Measurements from ENCODE around the gene TGFA. TPM values are rescaled to one million over a fixed set of nuclear protein-coding genes. Genes with fewer than 3 reads are reported as not detected.
A peak's percentile ranks its signal among the peaks of the same experiment; 100 is the strongest.

Gene TGFA
- total and polyA plus RNA-seq, 3 experiments from 2014 or later: 0.35 to 3.0 (median 0.42) TPM

GRCh38 chr2:70461981-70462876 is 91.4 kb downstream of the TGFA start:
- peaks cover 0 to 6% of the 10 kb centered on the region in 2 donors for H3K27me3 Mint-ChIP-seq
- no peaks in the 10 kb centered on the region for H3K36me3 Mint-ChIP-seq
- H3K4me1 Mint-ChIP-seq: no peaks in the 10 kb centered on the region
- Histone ChIP-seq H3K9me3 (ENCODE audit: low read length) (no peaks in the 10 kb centered on the region), H3K36me3 (ENCODE audit: insufficient read depth, low read length) (no peaks in the 10 kb centered on the region), H3K27ac (ENCODE audit: low read depth, low read length) (no peak overlapping the region), H3K27me3 (ENCODE audit: insufficient read depth, low read length, poor library complexity, severe bottlenecking) (no peaks in the 10 kb centered on the region), H3K4me3 (ENCODE audit: low read length) (no peak overlapping the region), H3K4me1 (ENCODE audit: insufficient read depth, low read length) (no peaks in the 10 kb centered on the region)
- peak overlapping the region in 2 of 8 donors; percentile 70 to 75 for H3K27ac Mint-ChIP-seq
- POLR2A ChIA-PET: no interaction called here
- H3K9me3 Mint-ChIP-seq: no peaks in the 10 kb centered on the region
- no peak overlapping the region for H3K4me3 Mint-ChIP-seq
- no peak for DNase-seq
- CTCF ChIA-PET: no interaction called here

DNA sequence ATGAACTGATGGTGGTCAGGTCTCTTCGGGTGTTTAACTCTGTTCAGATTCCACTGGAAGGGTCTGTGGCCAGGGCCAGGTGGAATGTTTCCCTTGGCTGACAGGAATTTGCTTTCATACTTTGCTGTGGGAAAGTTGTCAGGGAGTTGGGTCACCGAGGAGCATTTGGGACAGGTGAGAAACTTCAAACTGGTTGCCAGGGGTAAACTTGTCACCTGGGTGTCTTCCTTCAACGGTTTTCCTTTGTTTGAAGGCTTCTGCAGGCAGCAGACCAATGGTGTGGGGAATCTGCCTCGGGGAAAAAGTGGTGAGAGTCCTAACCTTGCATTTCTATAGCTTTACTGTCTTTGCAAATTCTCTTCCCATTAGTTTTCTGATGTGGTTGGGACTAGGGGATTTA is 92.2 kb downstream of the TGFA start:
- Mint-ChIP-seq H3K27ac (no peak overlapping the region), H3K4me1 (no peaks in the 10 kb centered on the region), H3K9me3 (no peaks in the 10 kb centered on the region), H3K27me3 (peaks cover 0 to 6% of the 10 kb centered on the region in 2 donors), H3K4me3 (no peak overlapping the region), H3K36me3 (no peaks in the 10 kb centered on the region)
- Histone ChIP-seq H3K4me1 (ENCODE audit: insufficient read depth, low read length) (no peaks in the 10 kb centered on the region), H3K36me3 (ENCODE audit: insufficient read depth, low read length) (no peaks in the 10 kb centered on the region), H3K27me3 (ENCODE audit: insufficient read depth, low read length, poor library complexity, severe bottlenecking) (no peaks in the 10 kb centered on the region), H3K9me3 (ENCODE audit: low read length) (no peaks in the 10 kb centered on the region), H3K27ac (ENCODE audit: low read depth, low read length) (no peak overlapping the region), H3K4me3 (ENCODE audit: low read length) (no peak overlapping the region)
- DNase-seq: no peak
- ChIA-PET POLR2A (no interaction called here), CTCF (no interaction called here)

DNA sequence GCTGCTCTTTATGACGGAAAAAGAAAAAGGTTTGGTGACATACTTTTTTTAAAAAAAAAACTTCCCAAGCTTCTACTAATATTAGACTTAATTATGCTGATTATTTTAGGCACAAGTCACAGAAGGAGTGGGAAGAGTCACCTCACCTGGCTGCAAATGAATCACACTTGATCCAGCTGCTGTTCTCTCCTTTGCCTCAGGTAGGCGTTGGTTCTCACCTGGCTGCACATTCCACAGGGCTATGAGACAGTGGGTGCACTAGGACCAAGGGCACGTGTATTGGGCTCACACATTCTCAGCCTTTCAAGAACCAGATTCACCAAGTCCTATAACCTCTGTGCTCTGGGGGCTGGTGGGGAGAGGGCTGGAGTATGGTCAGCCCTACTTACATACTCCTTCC is 93.3 kb downstream of the TGFA start:
- Mint-ChIP-seq H3K4me3 (no peak overlapping the region), H3K27ac (no peak overlapping the region), H3K9me3 (no peaks in the 10 kb centered on the region), H3K27me3 (peaks cover 0 to 6% of the 10 kb centered on the region in 2 donors), H3K36me3 (no peaks in the 10 kb centered on the region), H3K4me1 (no peaks in the 10 kb centered on the region)
- DNase-seq: no peak
- H3K36me3 ChIP-seq (ENCODE audit: insufficient read depth, low read length): no peaks in the 10 kb centered on the region
- ChIA-PET POLR2A (no interaction called here), CTCF (interaction anchor here (0.7 to 1.2 kb wide), 2 partner anchors 14 to 17 kb away, joined by 3 read pairs; no protein-coding TSS in a partner anchor)
- H3K27ac ChIP-seq (ENCODE audit: low read depth, low read length): no peak overlapping the region
- peaks cover 10% of the 10 kb centered on the region for H3K4me1 ChIP-seq (ENCODE audit: insufficient read depth, low read length)
- H3K9me3 ChIP-seq (ENCODE audit: low read length): no peaks in the 10 kb centered on the region
- no peaks in the 10 kb centered on the region for H3K27me3 ChIP-seq (ENCODE audit: insufficient read depth, low read length, poor library complexity, severe bottlenecking)
- no peak overlapping the region for H3K4me3 ChIP-seq (ENCODE audit: low read length)

- Histone ChIP-seq H3K4me1 (ENCODE audit: insufficient read depth, low read length) (peaks cover 10% of the 10 kb centered on the region), H3K9me3 (ENCODE audit: low read length) (no peaks in the 10 kb centered on the region), H3K27me3 (ENCODE audit: insufficient read depth, low read length, poor library complexity, severe bottlenecking) (no peaks in the 10 kb centered on the region), H3K27ac (ENCODE audit: low read depth, low read length) (no peak overlapping the region), H3K4me3 (ENCODE audit: low read length) (no peak overlapping the region), H3K36me3 (ENCODE audit: insufficient read depth, low read length) (no peaks in the 10 kb centered on the region)
- DNase-seq: no peak
- POLR2A ChIA-PET: no interaction called here
- CTCF ChIA-PET: no interaction called here
- Mint-ChIP-seq H3K9me3 (no peaks in the 10 kb centered on the region), H3K27ac (no peak overlapping the region), H3K27me3 (peaks cover 0 to 6% of the 10 kb centered on the region in 2 donors), H3K4me3 (no peak overlapping the region), H3K4me1 (no peaks in the 10 kb centered on the region), H3K36me3 (no peaks in the 10 kb centered on the region)
Measured at GRCh38 chr2:70458661-70459060, 95.0 kb downstream of the TGFA start.

GRCh38 chr2:70456585-70457495 is 96.8 kb downstream of the TGFA start:
- H3K4me1 Mint-ChIP-seq: no peaks in the 10 kb centered on the region
- no peaks in the 10 kb centered on the region for H3K9me3 ChIP-seq (ENCODE audit: low read length)
- peaks cover 10% of the 10 kb centered on the region for H3K4me1 ChIP-seq (ENCODE audit: insufficient read depth, low read length)
- peaks cover 0 to 2% (median 0%) of the 10 kb centered on the region in 3 donors for H3K36me3 Mint-ChIP-seq
- H3K27ac ChIP-seq (ENCODE audit: low read depth, low read length): no peak overlapping the region
- H3K4me3 Mint-ChIP-seq: no peak overlapping the region
- peaks cover 0 to 6% of the 10 kb centered on the region in 2 donors for H3K27me3 Mint-ChIP-seq
- no peaks in the 10 kb centered on the region for H3K36me3 ChIP-seq (ENCODE audit: insufficient read depth, low read length)
- peak overlapping the region in 1 of 8 donors; percentile 43 for H3K27ac Mint-ChIP-seq
- no peak for DNase-seq
- no peaks in the 10 kb centered on the region for H3K27me3 ChIP-seq (ENCODE audit: insufficient read depth, low read length, poor library complexity, severe bottlenecking)
- H3K9me3 Mint-ChIP-seq: no peaks in the 10 kb centered on the region
- ChIA-PET CTCF (interaction anchor here (1.3 to 1.5 kb wide), 2 partner anchors 25 to 160 kb away, joined by 3 read pairs; no protein-coding TSS in a partner anchor), POLR2A (no interaction called here)
- no peak overlapping the region for H3K4me3 ChIP-seq (ENCODE audit: low read length)

- no peak for DNase-seq
Measured at GRCh38 chr2:70454936-70455544, 98.6 kb downstream of the TGFA start.

GRCh38 chr2:70450641-70451250 is 102.9 kb downstream of the TGFA start:
- Mint-ChIP-seq H3K27me3 (no peaks in the 10 kb centered on the region), H3K4me3 (no peak overlapping the region), H3K27ac (peak overlapping the region in 2 of 8 donors; percentile 17 to 93), H3K36me3 (peaks cover 0 to 2% (median 0%) of the 10 kb centered on the region in 3 donors), H3K4me1 (no peaks in the 10 kb centered on the region), H3K9me3 (no peaks in the 10 kb centered on the region)
- no peak overlapping the region for H3K27ac ChIP-seq (ENCODE audit: low read depth, low read length)
- no peaks in the 10 kb centered on the region for H3K9me3 ChIP-seq (ENCODE audit: low read length)
- H3K27me3 ChIP-seq (ENCODE audit: insufficient read depth, low read length, poor library complexity, severe bottlenecking): no peaks in the 10 kb centered on the region
- no peak for DNase-seq
- CTCF ChIA-PET: no interaction called here
- POLR2A ChIA-PET: no interaction called here
- H3K4me3 ChIP-seq (ENCODE audit: low read length): no peak overlapping the region
- no peaks in the 10 kb centered on the region for H3K36me3 ChIP-seq (ENCODE audit: insufficient read depth, low read length)
- peaks cover 3% of the 10 kb centered on the region for H3K4me1 ChIP-seq (ENCODE audit: insufficient read depth, low read length)

More at GRCh38 chr2:70454936-70455544, 98.6 kb downstream of the TGFA start:
- Histone ChIP-seq H3K27me3 (ENCODE audit: insufficient read depth, low read length, poor library complexity, severe bottlenecking) (no peaks in the 10 kb centered on the region), H3K4me1 (ENCODE audit: insufficient read depth, low read length) (peaks cover 10% of the 10 kb centered on the region), H3K36me3 (ENCODE audit: insufficient read depth, low read length) (no peaks in the 10 kb centered on the region), H3K27ac (ENCODE audit: low read depth, low read length) (no peak overlapping the region), H3K9me3 (ENCODE audit: low read length) (no peaks in the 10 kb centered on the region), H3K4me3 (ENCODE audit: low read length) (no peak overlapping the region)
- CTCF ChIA-PET: no interaction called here
- H3K36me3 Mint-ChIP-seq: peaks cover 0 to 2% (median 0%) of the 10 kb centered on the region in 3 donors
- no peaks in the 10 kb centered on the region for H3K9me3 Mint-ChIP-seq
- H3K4me1 Mint-ChIP-seq: no peaks in the 10 kb centered on the region
- no peak overlapping the region for H3K27ac Mint-ChIP-seq
- POLR2A ChIA-PET: no interaction called here
- no peak overlapping the region for H3K4me3 Mint-ChIP-seq
- peaks cover 0 to 6% of the 10 kb centered on the region in 2 donors for H3K27me3 Mint-ChIP-seq

Data from CD8-positive, alpha-beta memory T cell (primary cell).